Activated CD8-positive, alpha-beta T cell treated with anti-CD3 and anti-CD28 coated beads, Interleukin-2, amount 10 ng/mL, durations not matched to agents 7 days and 5 days (primary cell): ENCODE results near the gene MTERF4. TPM values are rescaled to one million over a fixed set of nuclear protein-coding genes. Genes with fewer than 3 reads are reported as not detected.

Source experiments
- ATAC-seq: fragments of 150-1000 bp; cut with Tn5 transposase; one replicate; pipeline ENCODE4 v1.10.0; 2021; ENCODE audit warnings: moderate library complexity
- CTCF ChIA-PET: fragments of 350-600 bp; sonication (Branson Sonifier 250); formaldehyde crosslinking; loops from one replicate; lab custom pipeline; 2021; ENCODE audit warnings: antibody characterized with exemption; lab: Charles Lee
- POLR2A ChIA-PET: fragments of 350-600 bp; sonication (Branson Sonifier 250); formaldehyde crosslinking; loops from one replicate; lab custom pipeline; 2021; ENCODE audit warnings: antibody characterized with exemption; lab: Charles Lee
- DNase-seq: peaks from one replicate; pipeline ENCODE4 v3.0.0-alpha.2; 2020
- H3K27ac Mint-ChIP-seq: one replicate; pipeline ENCODE4 v1.8.0; 2021; ENCODE audit warnings: mild to moderate bottlenecking, mixed read lengths
- H3K27me3 Mint-ChIP-seq: one replicate; pipeline ENCODE4 v1.8.0; 2021; ENCODE audit warnings: low read depth, mixed read lengths
- H3K36me3 Mint-ChIP-seq: one replicate; pipeline ENCODE4 v1.8.0; 2021; ENCODE audit warnings: low read depth, mixed read lengths
- H3K4me1 Mint-ChIP-seq: one replicate; pipeline ENCODE4 v1.8.0; 2021; ENCODE audit warnings: low read depth, mixed read lengths
- H3K4me3 Mint-ChIP-seq: one replicate; pipeline ENCODE4 v1.8.0; 2021; ENCODE audit warnings: mild to moderate bottlenecking, mixed read lengths
- H3K9me3 Mint-ChIP-seq: one replicate; pipeline ENCODE4 v1.8.0; 2022; ENCODE audit warnings: mixed read lengths; ENCODE audit not compliant: insufficient read depth
- total RNA-seq, 2 experiments: library from RNA; stranded (reverse); gene quantifications; one replicate each; pipeline ENCODE4 v1.2.3, GENCODE V29; 2021

Gene MTERF4
- total RNA-seq, 2 experiments from 2014 or later: 24.1 to 26.3 TPM

DNA sequence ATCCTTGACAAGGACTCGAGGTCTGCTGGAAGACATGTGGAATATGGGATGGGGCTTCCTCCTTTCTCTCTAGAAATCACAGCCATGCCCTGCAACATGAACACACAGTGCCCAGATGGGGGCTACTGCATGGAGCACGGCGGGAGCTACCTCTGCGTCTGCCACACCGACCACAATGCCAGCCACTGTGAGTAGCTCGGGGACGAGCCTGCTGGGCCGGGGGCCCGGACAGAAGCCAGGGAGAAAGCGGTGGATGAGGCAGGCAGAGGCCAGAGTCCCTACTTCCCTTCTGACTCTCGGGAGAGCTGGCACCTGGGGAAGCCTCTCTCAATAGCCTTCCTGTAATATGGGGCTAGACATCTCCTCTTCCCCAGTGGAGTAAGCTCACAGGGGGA lies 53.1 kb downstream of the MTERF4 start:
- Mint-ChIP-seq H3K9me3 (no peaks in the 10 kb centered on the region), H3K36me3 (no peaks in the 10 kb centered on the region), H3K4me1 (no peaks in the 10 kb centered on the region), H3K27me3 (no peaks in the 10 kb centered on the region), H3K4me3 (no peak overlapping the region), H3K27ac (no peak overlapping the region)
- ChIA-PET CTCF (no interaction called here), POLR2A (no interaction called here)
- ATAC-seq (no peak), DNase-seq (no peak)

DNA sequence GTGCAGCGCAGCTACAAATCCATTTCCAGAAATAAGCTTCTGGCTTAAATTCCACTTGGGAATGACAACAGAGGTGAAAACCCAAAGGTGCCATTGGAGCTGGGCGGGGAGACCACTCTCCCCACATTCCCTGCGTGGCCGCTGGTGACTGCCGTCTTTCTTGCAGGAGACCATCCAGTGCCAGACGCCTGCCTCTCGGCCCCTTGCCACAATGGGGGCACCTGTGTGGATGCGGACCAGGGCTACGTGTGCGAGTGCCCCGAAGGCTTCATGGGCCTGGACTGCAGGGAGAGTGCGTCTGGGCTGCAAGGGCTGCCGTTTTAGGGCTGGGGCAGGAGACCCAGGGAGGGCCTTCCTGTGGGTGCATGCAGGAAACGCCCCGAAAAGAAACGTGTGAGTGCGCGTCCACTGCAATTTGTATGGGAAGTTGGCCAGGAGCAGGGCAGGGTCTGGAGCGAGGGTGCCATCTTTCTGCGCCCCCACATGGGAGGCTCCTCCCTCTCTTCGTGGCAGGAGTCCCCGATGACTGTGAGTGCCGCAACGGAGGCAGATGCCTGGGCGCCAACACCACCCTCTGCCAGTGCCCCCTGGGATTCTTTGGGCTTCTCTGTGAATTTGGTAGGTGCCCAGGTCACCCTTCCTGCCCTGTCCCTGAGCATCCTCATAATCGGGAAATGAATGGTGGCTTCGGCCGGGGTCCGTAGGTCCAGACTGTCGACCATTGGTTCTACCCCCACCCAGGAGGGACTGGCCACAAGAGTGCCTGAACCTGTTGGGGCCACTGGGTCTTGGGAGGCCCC lies 53.7 kb downstream of the MTERF4 start:
- H3K27me3 Mint-ChIP-seq: no peaks in the 10 kb centered on the region
- no peak overlapping the region for H3K27ac Mint-ChIP-seq
- CTCF ChIA-PET: no interaction called here
- DNase-seq: peak; percentile 15
- H3K4me3 Mint-ChIP-seq: no peak overlapping the region
- no peaks in the 10 kb centered on the region for H3K9me3 Mint-ChIP-seq
- no peaks in the 10 kb centered on the region for H3K4me1 Mint-ChIP-seq
- ATAC-seq: no peak
- H3K36me3 Mint-ChIP-seq: no peaks in the 10 kb centered on the region
- POLR2A ChIA-PET: interaction anchor here (0.5 kb wide), 1 partner anchor 25 kb away, joined by 4 read pairs; no protein-coding TSS in a partner anchor

- CTCF ChIA-PET: no interaction called here
- Mint-ChIP-seq H3K4me1 (no peaks in the 10 kb centered on the region), H3K4me3 (no peak overlapping the region), H3K27ac (no peak overlapping the region), H3K36me3 (no peaks in the 10 kb centered on the region), H3K27me3 (peaks cover 2% of the 10 kb centered on the region), H3K9me3 (no peaks in the 10 kb centered on the region)
- POLR2A ChIA-PET: interaction anchor here (0.5 kb wide), 1 partner anchor 24 kb away, joined by 4 read pairs; no protein-coding TSS in a partner anchor
- ATAC-seq: no peak
- peak; percentile 9 for DNase-seq
Measured at GRCh38 chr2:241047253-241048010, 54.7 kb downstream of the MTERF4 start.

Other genes with a start within 250 kb of the MTERF4 start
- not detected for gene AGXT, start 233.5 kb downstream of the MTERF4 start, total RNA-seq
- gene MAB21L4, start 206.1 kb downstream of the MTERF4 start, total RNA-seq: not detected
- not detected for gene CROCC2, start 196.0 kb downstream of the MTERF4 start, total RNA-seq
- gene SNED1, start 103.7 kb downstream of the MTERF4 start, total RNA-seq: 1 to 10 TPM; 3.4 to 3.5 TPM
- 10 to 100 TPM; 46.7 to 52.4 TPM for gene PASK, start 47.2 kb upstream of the MTERF4 start, total RNA-seq
- 10 to 100 TPM; 90.8 to 97.2 TPM for gene PPP1R7, start 48.2 kb upstream of the MTERF4 start, total RNA-seq
- gene ANO7, start 86.4 kb upstream of the MTERF4 start, total RNA-seq: under 1 TPM; 0.29 to 0.31 TPM
- 100 to 1,000 TPM; 186 to 187 TPM for gene HDLBP, start 213.4 kb upstream of the MTERF4 start, total RNA-seq
- 100 to 1,000 TPM; 247 TPM for gene SEPTIN2, start 213.6 kb upstream of the MTERF4 start, total RNA-seq